GM19240 (cell line): ENCODE measurements around the gene ACCS.

Experiments used
- DNase-seq: peaks from one replicate; pipeline ENCODE4 v3.0.0; 2011; ENCODE audit warnings: low spot score; ENCODE audit not compliant: insufficient read length

The ACCS gene

DNA sequence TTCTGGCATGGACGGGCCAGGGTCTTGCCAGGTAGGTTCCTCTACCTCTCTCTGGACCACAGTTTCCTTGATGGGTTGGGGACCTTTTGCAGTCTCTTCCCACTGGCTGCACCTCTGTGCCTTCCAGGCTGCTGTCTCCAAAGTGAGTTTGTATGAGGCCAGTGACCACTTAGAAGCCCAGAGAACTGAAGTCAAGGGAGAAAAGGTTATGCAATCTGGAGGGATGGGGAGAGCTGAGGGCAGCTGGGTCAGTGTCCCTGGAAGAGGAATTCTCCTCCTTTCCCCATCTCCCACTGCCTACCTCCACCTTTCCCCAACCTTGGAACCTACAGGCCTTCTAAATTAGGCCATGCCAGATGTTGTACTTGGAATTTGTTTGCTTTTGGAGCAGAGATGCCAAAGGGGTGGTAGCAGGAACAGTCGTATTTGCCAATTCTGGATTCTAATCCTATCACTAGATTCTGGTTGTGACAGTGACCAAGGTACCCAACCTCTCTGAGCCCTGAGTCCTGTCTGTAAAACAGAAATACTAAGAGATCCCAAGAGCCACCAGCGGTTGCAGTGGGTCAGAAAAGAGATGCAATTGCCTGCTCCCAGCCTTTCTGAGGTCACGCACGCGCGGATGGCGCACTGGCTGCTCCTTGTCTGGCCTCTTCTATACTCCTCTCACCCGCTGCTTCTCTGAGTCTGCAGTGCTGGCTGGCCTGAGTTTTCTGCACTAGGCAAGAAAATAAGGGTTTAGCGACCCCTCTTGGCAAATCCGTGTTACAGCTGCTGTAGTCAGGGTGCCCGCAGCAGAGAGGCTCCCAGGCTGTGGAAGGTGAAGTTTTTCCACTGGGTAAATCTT lies 29.0 kb upstream of the ACCS start:
- peak; percentile 19 for DNase-seq

DNA sequence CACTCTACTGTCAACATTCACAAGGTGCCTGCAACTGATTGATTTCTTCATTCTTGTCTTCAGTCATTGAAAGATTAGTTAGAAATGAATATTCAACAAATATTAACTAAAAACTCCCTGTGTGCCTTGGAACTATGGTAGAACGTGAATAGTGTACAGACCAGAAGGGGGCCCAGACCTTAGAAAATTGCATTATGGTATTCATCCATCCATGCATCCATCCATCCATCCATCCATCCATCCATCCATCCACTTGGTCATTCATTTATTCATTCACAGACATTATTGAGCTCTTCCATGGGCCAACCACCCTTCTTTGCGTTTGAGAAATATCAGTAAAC lies 28.4 kb upstream of the ACCS start:
- DNase-seq: no peak

DNA sequence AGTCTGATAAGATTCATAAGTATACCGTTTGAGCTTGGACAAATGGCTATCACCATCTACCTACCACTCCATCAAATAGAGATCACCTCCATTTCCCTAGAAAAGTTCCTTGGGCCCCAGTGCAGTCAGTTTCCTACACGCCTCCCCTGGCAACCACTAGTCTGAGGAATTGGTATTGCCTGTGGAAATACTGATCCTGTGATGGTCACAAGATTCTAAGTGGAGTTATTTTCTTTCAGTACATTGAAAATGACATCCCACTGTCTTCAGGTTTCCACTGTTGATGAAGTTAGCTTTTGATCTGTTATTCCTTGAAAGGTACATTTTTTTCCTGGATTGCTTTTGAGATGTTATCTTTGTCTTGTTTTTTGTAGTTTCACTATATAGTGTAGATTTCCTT lies 22.9 kb upstream of the ACCS start:
- DNase-seq: no peak

DNA sequence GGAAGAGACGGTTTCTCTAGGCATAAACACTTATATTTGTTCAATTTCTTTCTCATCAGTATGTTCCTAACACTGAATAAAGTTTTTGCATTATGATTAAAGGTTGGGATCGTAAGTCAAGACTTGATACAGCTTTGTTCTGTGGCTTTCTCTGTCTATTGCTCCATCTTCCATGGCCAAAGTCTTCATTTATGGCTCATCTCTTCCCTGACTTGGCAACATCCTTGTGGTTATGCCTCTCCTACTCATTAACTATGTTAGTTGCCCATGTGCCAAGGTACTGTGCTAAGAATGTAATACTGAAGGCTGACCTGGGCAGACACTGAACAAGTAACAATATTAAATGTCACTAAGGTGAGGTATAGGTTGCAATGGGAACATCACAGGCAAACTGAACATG lies 19.9 kb upstream of the ACCS start:
- DNase-seq: no peak

DNA sequence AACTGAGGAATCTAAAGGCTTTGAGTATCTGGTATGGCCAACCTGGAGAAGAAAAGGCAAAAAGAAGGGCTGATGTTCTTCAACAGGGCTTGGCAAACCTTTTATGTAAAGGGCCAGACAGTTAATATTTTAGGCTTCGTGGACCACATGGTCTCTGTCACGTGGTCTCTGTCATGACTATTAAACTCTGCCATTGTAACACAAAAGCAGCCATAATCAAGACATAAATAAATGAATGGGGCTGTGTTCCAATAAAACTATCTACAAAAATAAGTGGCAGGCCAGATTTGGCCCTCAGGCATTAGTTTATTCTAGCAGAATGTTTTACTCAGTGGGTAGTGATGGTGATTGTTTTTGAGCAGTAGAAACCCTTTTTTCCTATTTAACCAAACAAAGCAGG lies 18.8 kb upstream of the ACCS start:
- no peak for DNase-seq

DNA sequence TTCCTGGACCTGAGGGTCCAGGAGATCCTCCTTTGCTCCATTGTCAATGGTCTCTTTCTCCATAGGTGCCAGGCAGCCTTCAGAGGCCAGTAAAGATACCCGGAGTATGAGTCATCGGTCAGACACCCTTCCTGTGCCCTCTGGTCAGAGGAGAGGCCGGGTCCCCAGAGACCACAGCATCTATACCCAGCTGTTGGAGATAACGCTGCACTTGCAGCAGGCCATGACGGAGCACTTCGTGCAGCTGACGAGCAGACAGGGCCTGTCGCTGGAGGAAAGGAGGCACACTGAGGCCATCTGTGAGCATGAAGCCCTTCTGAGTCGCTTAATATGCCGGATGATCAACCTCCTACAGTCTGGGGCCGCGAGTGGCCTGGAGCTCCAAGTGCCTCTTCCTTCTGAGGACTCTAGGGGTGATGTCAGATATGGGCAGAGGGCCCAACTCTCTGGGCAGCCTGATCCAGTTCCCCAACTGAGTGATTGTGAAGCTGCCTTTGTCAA lies 18.1 kb upstream of the ACCS start, which contains the start of gene ACCSL:
TSS of gene ACCSL (plus strand) at position 51 of the 501 bp plus-strand sequence. CDS start at position 107, 56 bp downstream.
- no peak for DNase-seq

DNA sequence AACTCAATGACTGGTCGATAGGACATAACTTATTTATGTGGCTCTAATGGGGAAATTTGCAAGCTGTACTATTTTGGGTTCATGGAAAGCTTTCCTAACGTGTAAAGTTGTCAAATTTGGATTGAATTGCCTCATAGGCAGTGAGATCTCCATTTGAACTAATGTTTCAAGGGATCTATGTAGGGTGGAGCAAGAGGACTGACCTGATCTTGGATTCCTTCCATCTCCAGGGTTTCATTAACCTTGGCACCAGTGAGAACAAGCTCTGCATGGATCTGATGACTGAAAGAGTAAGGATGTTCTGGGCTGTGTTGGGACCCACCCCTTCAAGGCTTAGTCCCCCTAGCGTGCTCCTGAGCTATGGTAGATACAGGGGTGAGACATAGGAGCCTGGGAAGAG lies 16.2 kb upstream of the ACCS start:
- DNase-seq: no peak

DNA sequence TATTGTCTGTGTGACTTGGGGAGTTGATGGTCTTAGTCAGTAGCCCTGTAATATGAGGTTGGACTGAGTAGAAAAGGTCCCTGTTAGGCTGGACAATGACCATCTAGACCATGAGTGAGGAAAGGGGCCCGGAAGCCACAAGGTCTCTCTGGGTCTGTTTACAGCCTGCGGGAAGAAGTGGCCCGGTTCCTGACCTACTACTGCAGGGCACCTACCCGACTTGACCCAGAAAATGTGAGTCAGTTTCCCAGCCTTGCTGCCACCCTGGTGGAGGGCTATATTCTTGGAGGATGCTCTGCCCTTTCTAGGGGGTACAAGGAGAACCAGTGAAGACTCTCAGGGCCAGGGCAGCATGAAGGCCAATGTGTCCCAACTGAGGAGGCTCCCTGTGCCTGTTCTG lies 14.9 kb upstream of the ACCS start:
- no peak for DNase-seq

DNA sequence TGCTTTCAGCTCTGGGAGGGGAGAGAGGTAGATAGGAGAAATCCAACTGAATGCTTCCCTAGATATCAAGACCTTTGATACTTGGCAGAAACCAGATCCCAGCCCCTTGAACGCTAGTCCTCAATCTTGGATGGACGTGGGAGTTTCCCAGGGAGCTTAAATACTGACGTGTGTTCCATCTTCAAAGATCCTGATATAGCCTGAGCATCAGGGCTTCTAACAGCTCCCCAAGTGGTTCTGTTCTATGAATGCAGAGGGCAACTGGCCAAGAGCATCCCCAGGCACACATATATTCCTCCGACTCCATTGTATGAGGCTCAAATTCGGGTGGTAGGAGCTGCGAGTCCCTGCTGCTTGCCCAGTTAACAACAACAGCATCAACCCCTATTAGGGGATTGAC lies 8.7 kb upstream of the ACCS start:
- no peak for DNase-seq

DNA sequence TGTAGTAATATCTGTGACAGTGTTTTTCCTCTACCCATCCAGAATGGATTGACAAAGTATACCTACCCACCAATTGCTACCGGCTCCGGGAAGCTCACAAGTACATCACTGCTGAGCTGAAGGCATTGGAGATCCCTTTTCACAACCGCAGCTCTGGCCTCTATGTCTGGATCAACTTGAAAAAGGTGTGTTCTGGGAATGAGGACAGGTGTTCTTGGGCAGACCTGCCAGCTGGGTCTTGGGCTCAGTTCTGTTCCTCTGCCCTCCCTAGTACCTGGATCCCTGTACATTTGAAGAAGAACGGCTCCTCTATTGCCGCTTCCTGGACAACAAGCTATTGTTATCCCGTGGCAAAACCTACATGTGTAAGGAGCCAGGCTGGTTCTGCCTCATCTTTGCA lies 7.8 kb upstream of the ACCS start:
- DNase-seq: no peak

DNA sequence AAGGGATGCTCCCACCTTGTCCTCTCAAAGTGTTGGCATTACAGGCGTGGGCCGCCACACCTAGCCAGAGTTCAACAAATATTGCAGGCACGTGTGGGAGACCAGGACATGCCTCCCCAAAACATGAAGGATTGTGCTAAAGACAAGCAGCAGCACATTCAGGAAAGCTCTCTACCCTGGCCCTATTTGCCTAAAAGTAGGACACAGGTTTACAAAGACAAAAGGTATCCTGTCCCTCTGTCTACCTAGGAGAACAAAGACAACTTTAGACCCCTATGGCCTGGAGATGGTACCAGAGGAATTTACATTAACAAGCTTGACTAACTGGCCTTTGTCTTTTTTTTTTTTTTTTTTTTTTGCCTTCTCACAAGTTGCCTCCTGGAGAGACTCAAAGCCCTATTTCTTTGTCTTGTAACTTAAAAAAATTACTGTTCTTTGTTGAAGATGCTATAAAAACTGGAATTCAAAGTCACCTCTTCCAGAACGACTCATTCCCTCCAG lies 859 bp upstream of the ACCS start:
- DNase-seq: no peak

DNA sequence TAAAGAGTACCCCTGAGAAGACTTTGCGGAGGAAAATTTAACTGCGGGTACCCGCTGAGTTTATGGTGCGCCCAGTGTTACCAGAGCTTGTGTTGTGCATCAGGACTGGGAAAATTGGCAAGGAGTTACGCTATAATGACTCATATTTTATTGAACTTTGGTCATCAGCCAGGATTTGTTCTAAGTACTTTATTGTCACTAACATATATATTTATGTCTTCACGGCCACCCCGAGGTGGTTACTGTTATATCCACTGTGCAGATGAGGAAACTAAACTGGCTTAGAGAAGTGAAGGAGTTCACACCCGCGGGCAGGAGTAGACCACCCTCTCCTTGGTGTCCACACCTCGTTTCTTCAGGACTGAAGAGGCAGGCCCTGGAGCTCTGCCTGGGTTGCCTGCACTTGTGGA lies 667 bp downstream of the ACCS start:
- no peak for DNase-seq

DNA sequence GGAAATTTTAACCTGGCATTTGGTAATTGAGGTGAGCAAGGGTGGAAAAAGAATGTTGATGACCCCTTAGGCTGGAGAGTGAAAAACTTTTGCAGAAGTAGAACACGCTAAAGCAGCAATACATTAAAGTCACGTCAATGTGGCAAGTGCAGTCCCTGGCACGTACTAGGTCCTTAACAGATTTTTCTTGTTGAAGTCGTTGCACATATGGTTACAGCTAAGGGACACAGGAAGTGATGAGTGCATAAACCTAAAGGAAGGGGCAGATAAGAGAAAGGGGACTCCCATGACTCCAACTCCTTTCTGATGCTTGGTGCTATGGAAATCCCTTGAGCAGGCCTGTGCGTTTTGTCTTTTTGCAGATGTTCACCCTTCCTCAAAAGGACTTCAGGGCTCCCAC lies 1.2 kb downstream of the ACCS start:
- no peak for DNase-seq

DNA sequence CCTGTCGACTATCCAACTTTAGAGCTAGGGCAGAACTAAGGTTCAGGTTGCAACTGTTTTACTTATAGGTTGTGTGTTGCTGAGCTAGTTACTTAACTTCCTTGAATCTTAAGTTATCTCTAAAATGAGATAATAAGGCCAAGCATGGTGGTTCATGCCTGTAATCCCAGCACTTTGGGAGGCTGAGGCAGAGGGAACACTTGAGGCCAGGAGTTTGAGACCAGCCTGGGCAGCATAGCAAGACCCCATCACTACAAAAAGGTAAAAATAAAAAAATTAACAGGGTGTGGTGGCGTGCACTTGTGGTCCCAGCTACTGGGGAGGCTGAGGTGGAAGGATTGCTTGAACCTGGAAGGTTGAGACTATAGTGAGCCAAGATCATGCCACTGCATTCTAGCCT lies 2.1 kb downstream of the ACCS start:
- no peak for DNase-seq

DNA sequence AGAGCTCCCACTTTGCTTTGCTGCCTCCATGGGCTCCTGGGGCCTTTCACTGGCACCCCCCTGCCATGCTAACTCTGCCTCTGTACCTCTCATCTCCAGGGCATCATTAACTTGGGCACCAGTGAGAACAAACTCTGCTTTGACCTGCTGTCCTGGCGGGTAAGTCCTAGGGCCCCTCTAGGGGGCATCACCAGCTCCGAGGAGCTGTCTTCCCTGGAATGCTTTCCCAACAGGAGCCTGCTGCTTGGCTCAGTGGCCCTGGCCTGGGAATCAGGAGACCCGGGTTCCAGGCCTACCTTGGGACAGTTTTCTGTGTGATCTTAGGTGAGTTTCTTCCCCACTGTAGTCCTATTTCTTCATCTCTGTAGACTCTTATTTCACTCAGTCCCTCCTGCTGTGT lies 5.1 kb downstream of the ACCS start:
- no peak for DNase-seq

DNA sequence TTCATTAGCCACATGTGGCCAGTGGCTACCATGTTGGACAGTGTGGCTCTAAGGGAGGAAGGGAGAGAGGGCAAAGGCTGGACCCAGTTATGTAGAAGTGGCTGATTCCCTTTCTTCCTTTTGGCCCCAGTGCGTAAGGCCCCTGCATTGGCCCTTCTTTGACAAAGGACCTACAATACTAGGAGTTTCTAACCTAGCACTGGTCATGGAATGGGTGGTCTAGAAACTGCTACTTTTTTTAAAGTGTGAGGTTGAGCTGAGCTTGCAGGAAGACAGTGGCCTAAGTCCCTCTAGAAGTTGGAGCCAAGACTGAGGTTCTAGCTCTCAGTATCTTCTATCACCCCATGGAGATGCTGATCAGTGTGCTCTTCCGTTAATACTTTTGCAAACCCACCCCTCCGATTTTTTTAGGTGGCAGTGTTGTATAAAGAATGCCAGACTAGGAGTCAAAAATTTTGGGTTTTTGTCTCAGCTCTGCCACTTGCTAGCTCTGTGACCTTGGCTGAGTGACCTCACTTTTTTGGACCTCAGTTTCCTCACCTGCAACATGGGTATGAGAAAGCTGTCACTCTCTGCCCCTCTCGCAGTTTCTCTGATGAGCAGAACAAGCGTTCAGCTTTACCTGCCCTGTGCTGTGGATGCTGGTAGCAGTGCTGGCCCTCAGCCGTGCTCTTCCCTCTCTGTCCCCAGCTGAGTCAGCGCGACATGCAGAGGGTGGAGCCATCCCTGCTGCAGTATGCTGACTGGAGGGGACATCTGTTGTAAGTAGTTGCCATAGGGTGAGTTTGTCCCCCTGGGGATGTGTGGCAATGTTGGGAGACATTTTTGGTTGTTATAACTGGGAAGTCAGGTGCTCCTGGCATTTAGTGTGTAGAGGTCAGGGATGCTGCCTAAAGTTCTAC lies 6.9 kb downstream of the ACCS start:
- DNase-seq: no peak

DNA sequence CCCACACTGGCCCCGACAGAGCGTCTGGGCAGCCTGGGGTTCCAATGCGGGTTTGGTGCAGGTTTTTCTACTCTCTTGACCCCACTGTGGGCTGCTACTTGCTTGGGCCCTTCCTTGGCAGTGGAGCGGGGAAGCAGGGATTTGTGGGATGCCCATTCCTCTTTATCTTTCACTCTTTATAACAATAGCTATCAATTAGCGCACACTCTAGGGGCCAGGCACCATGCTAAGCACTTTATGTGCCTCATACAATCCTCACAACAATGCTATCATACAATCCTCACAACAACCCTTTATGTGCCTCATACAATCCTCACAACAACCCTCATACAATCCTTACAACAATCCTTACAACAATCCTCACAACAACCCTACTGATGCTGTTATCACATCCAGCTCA lies 12.7 kb downstream of the ACCS start:
- no peak for DNase-seq

DNA sequence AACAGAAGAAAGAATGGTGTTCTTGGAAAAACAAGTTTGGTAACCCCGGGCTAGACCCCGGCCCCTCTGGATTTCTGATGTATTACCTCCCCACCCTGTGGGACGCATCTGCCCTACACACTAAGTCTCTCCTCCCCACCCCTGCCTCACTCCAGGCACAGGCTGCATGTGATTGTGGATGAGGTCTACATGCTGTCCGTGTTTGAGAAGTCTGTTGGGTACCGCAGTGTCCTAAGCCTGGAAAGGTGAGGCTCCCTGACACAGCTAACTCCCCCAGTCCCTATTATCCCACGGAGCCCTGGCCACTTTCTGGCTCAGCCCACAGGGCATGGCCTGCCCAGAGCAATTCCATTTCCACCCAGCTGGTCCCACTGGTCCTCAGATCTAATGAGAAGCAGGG lies 13.3 kb downstream of the ACCS start:
- no peak for DNase-seq

DNA sequence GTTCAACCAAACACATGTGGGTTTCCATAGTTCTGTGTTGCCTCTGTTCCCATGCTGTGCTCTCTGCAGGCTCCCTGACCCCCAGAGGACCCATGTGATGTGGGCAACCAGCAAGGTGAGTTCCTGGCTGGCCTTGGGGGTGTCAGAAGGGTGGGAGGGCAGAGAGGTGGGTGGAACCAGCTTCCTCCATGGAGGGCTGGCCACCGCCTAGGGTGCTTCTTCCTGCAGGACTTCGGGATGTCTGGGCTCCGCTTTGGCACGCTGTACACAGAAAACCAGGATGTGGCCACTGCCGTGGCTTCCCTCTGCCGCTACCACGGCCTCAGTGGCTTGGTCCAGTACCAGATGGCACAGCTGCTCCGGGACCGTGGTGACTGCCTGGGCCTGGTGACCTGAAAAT lies 14.9 kb downstream of the ACCS start:
- DNase-seq: no peak

DNA sequence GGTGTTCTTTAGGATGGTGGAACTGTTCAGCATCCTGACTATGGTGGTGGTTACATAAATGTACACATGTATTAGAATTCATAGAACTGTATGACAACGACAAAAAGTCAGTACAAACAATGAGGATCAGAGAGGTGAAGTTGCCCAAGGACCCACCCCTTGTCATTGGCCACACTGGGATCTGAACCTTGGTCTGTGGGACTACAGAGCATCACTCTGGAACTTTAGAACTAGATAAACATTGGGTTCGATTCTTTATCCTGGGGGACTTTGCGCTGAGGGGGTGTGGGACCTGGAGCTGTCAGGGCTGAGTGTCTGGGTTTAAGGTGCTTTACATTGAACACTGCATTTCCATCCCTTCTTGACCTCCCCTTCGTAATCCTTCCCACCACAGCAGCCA lies 16.6 kb downstream of the ACCS start:
- no peak for DNase-seq

DNA sequence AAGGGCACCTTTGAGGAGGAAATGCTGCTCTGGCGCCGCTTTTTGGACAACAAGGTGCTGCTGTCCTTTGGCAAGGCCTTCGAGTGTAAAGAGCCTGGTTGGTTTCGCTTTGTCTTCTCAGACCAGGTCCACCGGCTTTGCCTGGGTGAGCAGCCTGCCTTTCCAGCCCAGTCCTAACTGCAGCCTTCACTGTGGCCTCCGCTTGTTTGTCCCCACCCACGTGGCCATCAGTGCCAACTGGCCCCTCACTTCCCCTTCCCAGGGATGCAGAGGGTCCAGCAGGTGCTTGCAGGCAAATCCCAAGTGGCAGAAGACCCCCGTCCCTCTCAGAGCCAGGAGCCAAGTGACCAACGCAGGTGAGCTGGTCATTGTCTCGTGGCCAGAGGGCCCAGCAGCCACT lies 17.4 kb downstream of the ACCS start:
- DNase-seq: no peak

DNA sequence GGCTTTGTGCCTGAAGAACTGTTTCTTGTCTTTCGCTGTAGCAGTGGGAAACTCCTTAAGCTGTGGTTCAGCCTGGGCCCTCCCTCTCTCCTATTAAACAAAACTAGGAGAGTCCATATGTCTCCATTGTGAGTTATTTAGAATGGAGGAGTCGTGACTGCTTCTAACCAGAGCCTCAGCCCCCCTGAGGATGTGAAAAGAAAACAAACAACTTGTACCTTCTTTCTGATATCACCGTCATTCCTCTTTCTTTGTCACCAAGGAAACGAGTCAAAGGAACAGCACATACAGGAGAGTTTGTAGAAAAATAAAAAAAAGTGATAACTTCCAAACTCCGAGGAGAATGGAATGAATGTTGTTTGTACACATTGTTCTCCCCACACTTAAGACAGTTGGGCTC lies 17.8 kb downstream of the ACCS start:
- no peak for DNase-seq
